HG02798 (cell line): Measurements from ENCODE around the gene SSBP1.
"Not testable (repeated sequence)": the region's sequence is repeated elsewhere in the genome, so short reads cannot be mapped to it uniquely, and the experiment has no call there.

ENCODE experiments used
- ATAC-seq: cut with Tn5 transposase; IDR thresholded peaks from one replicate; pipeline ENCODE4 v1.9.1; 2021; ENCODE audit warnings: mild to moderate bottlenecking; ENCODE audit not compliant: unreplicated experiment, poor library complexity

Gene SSBP1

GRCh38 chr7:141752634-141753033 lies 14.5 kb downstream of the SSBP1 start:
- ATAC-seq: no peak

GRCh38 chr7:141754939-141755338 lies 16.8 kb downstream of the SSBP1 start:
- ATAC-seq: no peak

DNA sequence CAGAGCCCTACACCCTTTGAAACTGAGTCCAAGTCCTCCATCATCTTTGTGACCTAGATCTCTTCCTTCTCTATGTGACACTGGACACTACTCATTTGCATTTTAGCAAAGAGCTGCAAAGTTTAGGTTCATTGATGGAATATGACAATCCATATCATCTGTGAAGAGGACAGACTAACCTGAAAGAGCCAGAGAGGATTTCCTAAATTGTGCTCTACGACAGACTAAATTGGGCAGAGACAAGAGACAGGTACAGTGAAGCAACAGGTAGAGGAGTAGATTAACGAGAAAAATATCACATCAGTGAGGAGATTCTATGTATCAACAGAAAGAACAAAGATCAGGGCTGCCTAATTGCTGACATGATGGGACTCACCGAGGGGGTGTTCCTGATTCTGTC lies 25.6 kb downstream of the SSBP1 start, which contains the start of gene TAS2R3:
Gene TAS2R3, plus strand, starts transcription at position 301 of the 400 bp plus-strand sequence. Its CDS starts 62 bp downstream, at position 363.
- no peak for ATAC-seq

DNA sequence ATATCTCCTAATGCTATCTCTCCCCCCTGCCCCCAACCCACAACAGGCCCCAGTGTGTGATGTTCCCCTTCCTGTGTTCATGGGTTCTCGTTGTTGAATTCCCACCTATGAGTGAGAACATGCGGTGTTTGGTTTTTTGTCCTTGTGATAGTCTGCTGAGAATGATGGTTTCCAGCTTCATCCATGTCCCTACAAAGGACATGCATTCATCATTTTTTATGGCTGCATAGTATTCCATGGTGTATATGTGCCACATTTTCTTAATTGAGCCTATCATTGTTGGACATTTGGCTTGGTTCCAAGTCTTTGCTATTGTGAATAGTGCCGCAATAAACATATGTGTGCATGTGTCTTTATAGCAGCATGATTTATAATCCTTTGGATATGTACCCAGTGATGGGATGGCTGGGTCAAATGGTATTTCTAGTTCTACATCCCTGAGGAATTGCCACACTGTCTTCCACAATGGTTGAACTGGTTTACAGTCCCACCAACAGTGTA lies 32.0 kb downstream of the SSBP1 start:
- not testable (repeated sequence) for ATAC-seq

- no peak for ATAC-seq
Measured at GRCh38 chr7:141776374-141776773, 38.2 kb downstream of the SSBP1 start, which contains the start of gene TAS2R4. Gene TAS2R4 (plus strand): TSS chr7:141776674. CDS start chr7:141778489, 1,815 bp downstream.

- ATAC-seq: peak; percentile 83
Measured at GRCh38 chr7:141785706-141786552, 47.8 kb downstream of the SSBP1 start.

GRCh38 chr7:141788296-141788695 lies 50.1 kb downstream of the SSBP1 start:
- ATAC-seq: no peak

GRCh38 chr7:141789917-141790316 lies 51.8 kb downstream of the SSBP1 start, which contains the start of gene TAS2R5:
Gene TAS2R5 (plus strand): TSS chr7:141790217. CDS start chr7:141790362, 145 bp downstream.
- no peak for ATAC-seq

- no peak for ATAC-seq
Measured at GRCh38 chr7:141792526-141792925, 54.4 kb downstream of the SSBP1 start.
